AG04449 (cell line): Measurements from ENCODE around the gene CFAP299.
"Not testable (repeated sequence)": the region's sequence is repeated elsewhere in the genome, so short reads cannot be mapped to it uniquely, and the experiment has no call there.

Experiments
- CTCF ChIA-PET: fragments of 350-600 bp; formaldehyde crosslinking; extraction: SDS; loops from one replicate; lab custom pipeline; 2021; ENCODE audit warnings: antibody characterized with exemption; lab: Yijun Ruan, JAX
- POLR2A ChIA-PET: fragments of 400-600, 350-600 bp; formaldehyde crosslinking; extraction: SDS; loops from one replicate; lab custom pipeline; 2020; ENCODE audit warnings: antibody characterized with exemption, inconsistent platforms; lab: Yijun Ruan, JAX
- DNase-seq: peaks from one replicate; pipeline ENCODE4 v3.0.0-alpha.2; 2010; ENCODE audit warnings: low read depth, low spot score
- H3K4me3 ChIP-seq: 2 replicates; pipeline ENCODE4 v1.5.1; 2011; ENCODE audit warnings: low read depth, mild to moderate bottlenecking, control low read depth, low read length
- TF ChIP-seq, protein P1 (sequence below): IDR thresholded peaks from one replicate; pipeline ENCODE4 v1.5.1; 2011; ENCODE audit warnings: mild to moderate bottlenecking, moderate library complexity, low read length, control low read depth, inconsistent platforms; ENCODE audit not compliant: insufficient read depth; ENCODE audit errors: missing control alignments

The CFAP299 gene

DNA sequence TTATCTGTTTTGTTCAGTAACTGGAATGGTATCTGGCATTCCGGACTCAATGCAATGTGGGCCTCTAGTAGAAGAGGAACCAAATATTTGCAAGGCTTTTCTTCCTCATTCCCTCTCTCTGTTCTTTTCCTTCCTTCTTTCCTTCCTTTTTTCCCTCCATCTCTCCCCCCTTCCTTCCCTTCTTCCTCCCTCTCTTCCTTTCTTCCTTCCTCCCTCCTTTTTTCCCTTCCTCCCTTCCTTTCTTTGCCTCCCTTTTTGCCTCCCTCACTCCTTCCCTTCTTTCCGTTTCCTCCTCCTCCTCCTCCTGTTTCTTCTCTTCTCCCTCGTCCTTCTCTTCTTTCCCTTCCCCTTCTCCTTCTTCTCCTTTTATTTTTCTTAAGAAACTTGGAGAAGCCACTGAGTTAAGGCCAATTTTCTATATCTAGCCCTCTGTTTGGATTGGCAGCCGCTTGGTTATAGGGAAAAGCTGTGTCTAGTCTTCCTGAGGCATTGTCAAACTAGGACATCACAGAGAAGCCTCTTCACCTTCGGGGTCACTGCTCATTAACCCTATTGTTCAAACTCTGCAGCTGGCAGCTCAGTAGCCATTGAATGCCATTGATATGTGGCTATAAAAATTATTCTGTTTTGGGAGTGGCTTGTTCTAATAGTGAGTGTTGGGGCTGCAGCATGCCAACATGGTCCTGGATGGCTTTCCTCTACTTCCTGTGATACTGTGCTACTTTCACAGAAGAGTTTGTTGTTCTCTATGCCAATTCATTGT, 95.9 kb downstream of the CFAP299 start:
- POLR2A ChIA-PET, result no interaction called here
- CTCF ChIA-PET, result interaction anchor here (1.0 kb wide), 1 partner anchor 66 kb away, joined by 4 read pairs; no protein-coding TSS in a partner anchor
- TF ChIP-seq, protein P1, sequence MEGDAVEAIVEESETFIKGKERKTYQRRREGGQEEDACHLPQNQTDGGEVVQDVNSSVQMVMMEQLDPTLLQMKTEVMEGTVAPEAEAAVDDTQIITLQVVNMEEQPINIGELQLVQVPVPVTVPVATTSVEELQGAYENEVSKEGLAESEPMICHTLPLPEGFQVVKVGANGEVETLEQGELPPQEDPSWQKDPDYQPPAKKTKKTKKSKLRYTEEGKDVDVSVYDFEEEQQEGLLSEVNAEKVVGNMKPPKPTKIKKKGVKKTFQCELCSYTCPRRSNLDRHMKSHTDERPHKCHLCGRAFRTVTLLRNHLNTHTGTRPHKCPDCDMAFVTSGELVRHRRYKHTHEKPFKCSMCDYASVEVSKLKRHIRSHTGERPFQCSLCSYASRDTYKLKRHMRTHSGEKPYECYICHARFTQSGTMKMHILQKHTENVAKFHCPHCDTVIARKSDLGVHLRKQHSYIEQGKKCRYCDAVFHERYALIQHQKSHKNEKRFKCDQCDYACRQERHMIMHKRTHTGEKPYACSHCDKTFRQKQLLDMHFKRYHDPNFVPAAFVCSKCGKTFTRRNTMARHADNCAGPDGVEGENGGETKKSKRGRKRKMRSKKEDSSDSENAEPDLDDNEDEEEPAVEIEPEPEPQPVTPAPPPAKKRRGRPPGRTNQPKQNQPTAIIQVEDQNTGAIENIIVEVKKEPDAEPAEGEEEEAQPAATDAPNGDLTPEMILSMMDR, result no peak

DNA sequence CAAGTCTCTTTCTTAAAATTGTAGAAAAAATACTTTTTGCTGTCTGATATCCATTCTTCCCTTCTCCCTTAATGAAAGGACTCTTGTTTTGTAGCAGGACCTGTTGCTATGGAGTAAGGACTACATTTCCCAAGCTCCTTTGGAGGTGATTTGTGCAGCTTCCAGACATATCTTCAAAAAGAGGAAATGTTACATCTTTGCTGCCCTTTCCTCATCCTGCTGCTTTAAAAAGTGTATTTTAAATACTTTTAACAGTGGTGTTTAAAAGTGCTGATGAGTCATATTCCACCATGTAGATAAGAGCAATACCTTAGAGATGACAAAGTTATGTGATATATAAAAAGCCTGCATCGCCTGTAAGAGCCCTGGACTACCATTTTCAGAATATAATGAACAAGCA, 98.7 kb downstream of the CFAP299 start:
- CTCF ChIA-PET, result no interaction called here
- peak; percentile 44 for DNase-seq
- TF ChIP-seq, protein P1, result no peak
- POLR2A ChIA-PET, result no interaction called here
- H3K4me3 ChIP-seq, result no peak overlapping the region

More for the DNA sequence above, 95.9 kb downstream of the CFAP299 start:
- H3K4me3 ChIP-seq, result no peak overlapping the region
- no peak for DNase-seq

DNA sequence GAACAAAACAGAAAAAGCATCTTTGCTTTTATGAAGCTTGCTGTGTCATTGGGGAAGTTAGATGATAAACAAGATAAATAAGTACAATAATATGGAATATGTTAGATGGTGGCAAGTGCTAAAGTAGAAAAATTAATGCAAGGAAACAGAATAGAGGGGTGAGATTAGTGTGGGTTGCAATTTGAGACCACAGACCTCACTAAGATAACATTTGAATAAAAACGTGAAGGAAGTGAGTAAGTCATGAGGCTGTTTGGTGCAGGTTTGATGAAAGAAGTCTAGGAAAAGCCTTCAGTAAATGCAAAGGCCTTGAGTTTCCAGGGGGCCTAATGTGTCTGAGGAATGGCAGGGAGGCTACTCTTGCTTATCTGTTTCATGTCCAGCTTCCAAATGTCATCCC, 102.5 kb downstream of the CFAP299 start:
- H3K4me3 ChIP-seq, result no peak overlapping the region
- TF ChIP-seq, protein P1, result no peak
- no peak for DNase-seq
- ChIA-PET CTCF (interaction anchor here (1.3 kb wide), 1 partner anchor 602 kb away, joined by 3 read pairs; no protein-coding TSS in a partner anchor), POLR2A (no interaction called here)

DNA sequence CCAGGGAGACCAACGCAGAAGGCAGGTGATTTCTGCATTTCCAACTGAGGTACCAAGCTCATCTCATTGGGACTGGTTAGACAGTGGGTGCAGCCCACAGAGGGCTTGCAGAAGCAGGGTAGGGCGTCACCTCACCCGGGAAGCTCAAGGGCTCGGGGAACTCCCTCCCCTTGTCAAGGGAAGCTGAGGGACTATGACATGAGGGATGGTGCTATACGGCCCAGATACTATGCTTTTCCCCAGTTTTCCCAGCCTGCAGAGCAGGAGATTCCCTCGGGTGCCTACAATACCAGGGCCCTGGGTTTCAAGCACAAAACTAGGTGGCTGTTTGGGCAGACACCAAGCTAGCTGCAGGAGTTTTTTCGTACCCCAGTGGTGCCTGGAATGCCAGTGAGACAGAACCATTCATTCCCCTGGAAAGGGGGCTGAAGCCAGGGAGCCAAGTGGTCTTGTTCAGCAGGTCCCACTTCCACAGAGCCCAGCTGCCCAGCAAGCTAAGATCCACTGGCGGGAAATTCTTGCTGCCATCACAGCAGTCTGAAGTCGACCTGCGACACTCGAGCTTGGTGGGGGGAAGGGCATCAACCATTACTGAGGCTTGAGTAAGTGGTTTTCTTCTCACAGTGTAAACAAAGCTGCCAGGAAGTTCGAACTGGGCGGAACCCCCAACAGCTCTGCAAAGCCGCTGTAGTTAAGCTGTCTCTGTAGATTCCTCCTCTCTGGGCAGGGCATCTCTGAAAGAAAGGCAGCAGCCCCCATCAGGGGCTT, 103.9 kb downstream of the CFAP299 start:
- CTCF ChIA-PET, POLR2A ChIA-PET, H3K4me3 ChIP-seq, DNase-seq: not testable (repeated sequence)

DNA sequence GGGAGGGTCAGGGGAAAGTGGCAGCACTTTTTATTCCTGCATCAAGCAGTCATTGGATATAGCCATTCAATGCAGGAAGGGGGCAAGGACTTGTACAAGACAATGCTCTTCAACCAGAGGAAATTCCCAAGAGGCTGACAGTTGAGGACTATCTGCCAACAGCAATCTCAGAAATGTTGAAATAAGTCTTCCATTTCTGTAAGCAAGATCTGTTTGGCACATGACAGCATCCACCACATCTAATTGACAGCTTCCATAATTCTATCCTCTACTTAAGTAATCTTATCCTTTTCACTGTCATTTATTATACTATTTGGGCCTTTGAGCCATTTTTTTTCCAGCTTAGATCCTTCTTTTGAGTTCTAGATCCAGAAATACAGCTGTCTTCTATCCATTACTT, 110.7 kb downstream of the CFAP299 start:
- DNase-seq, result no peak
- TF ChIP-seq, protein P1, result no peak
- ChIA-PET POLR2A (no interaction called here), CTCF (no interaction called here)
- H3K4me3 ChIP-seq, result no peak overlapping the region

DNA sequence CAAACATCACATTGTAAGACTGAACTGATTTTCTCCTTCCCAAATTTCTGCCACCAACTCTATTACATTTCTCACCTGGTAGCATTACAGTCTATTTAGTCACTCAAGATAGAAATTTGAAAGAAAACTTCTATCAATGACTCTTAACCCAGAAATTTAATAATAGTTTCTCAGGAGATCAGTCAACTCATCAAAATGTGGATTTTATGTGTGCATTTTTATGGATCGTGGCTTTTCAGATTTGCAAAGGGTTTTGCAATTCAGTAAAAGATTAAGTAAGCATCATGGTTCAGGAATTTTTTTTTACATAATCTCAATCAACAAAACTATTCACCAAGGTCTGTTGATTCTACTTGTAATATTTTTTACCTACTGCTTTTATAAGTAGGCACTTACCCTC, 111.1 kb downstream of the CFAP299 start:
- POLR2A ChIA-PET, result no interaction called here
- TF ChIP-seq, protein P1, result no peak
- no peak for DNase-seq
- no peak overlapping the region for H3K4me3 ChIP-seq
- CTCF ChIA-PET, result no interaction called here
